Measurements from ENCODE around the gene DNMT3B. TPM values are rescaled to one million over a fixed set of nuclear protein-coding genes. Genes with fewer than 3 reads are reported as not detected.
"Not testable (repeated sequence)": the region's sequence is repeated elsewhere in the genome, so short reads cannot be mapped to it uniquely, and the experiment has no call there.

DNMT3B gene
- total and polyA plus RNA-seq, 9 donors: 2.9 to 5.1 (median 4.3) TPM

GRCh38 chr20:32792316-32792715 lies 30.1 kb downstream of the DNMT3B start:
- H3K9me3 ChIP-seq (replicated peaks; ENCODE audit: control insufficient read depth, low read depth, low read length): no peaks in the 10 kb centered on the region
- WGBS (ENCODE audit: insufficient coverage): 50% methylated on average over 1 of the region's 3 CpGs
- no peak overlapping the region for H3K4me3 ChIP-seq (ENCODE audit: low read length)
- H3K4me1 ChIP-seq (ENCODE audit: control insufficient read depth, insufficient read depth, low read length): peaks cover 62% of the 10 kb centered on the region
- peaks cover 3% of the 10 kb centered on the region for H3K36me3 ChIP-seq (ENCODE audit: control insufficient read depth, insufficient read depth, low read length)
- peak overlapping the region; percentile 93 for H3K27ac ChIP-seq (ENCODE audit: low read length)
- no peaks in the 10 kb centered on the region for H3K27me3 ChIP-seq (ENCODE audit: control insufficient read depth, insufficient read depth, low read length)
- DNase-seq: peak; percentile 80

GRCh38 chr20:32792731-32793458 lies 30.7 kb downstream of the DNMT3B start:
- peak; percentile 53 for DNase-seq
- no peak overlapping the region for H3K4me3 ChIP-seq (ENCODE audit: low read length)
- no peaks in the 10 kb centered on the region for H3K9me3 ChIP-seq (replicated peaks; ENCODE audit: control insufficient read depth, low read depth, low read length)
- WGBS (ENCODE audit: insufficient coverage): 70% methylated on average over 4 of the region's 13 CpGs
- H3K27ac ChIP-seq (ENCODE audit: low read length): peak overlapping the region; percentile 93
- H3K27me3 ChIP-seq (ENCODE audit: control insufficient read depth, insufficient read depth, low read length): no peaks in the 10 kb centered on the region
- peaks cover 68% of the 10 kb centered on the region for H3K4me1 ChIP-seq (ENCODE audit: control insufficient read depth, insufficient read depth, low read length)
- peaks cover 3% of the 10 kb centered on the region for H3K36me3 ChIP-seq (ENCODE audit: control insufficient read depth, insufficient read depth, low read length)

GRCh38 chr20:32796383-32796948 lies 34.3 kb downstream of the DNMT3B start:
- H3K36me3 ChIP-seq (ENCODE audit: control insufficient read depth, insufficient read depth, low read length): peaks cover 18% of the 10 kb centered on the region
- H3K9me3 ChIP-seq (replicated peaks; ENCODE audit: control insufficient read depth, low read depth, low read length): no peaks in the 10 kb centered on the region
- no peaks in the 10 kb centered on the region for H3K27me3 ChIP-seq (ENCODE audit: control insufficient read depth, insufficient read depth, low read length)
- H3K27ac ChIP-seq (ENCODE audit: low read length): peak overlapping the region; percentile 84
- H3K4me1 ChIP-seq (ENCODE audit: control insufficient read depth, insufficient read depth, low read length): peaks cover 72% of the 10 kb centered on the region
- no peak for DNase-seq
- WGBS (ENCODE audit: insufficient coverage): 43% methylated on average over 2 of the region's 3 CpGs
- H3K4me3 ChIP-seq (ENCODE audit: low read length): no peak overlapping the region

GRCh38 chr20:32796981-32797451 lies 34.8 kb downstream of the DNMT3B start:
- Histone ChIP-seq H3K9me3 (replicated peaks; ENCODE audit: control insufficient read depth, low read depth, low read length) (no peaks in the 10 kb centered on the region), H3K36me3 (ENCODE audit: control insufficient read depth, insufficient read depth, low read length) (peaks cover 18% of the 10 kb centered on the region), H3K4me3 (ENCODE audit: low read length) (no peak overlapping the region), H3K27ac (ENCODE audit: low read length) (peak overlapping the region; percentile 84), H3K27me3 (ENCODE audit: control insufficient read depth, insufficient read depth, low read length) (no peaks in the 10 kb centered on the region), H3K4me1 (ENCODE audit: control insufficient read depth, insufficient read depth, low read length) (peaks cover 66% of the 10 kb centered on the region)
- WGBS (ENCODE audit: insufficient coverage): 32% methylated on average over 10 of the region's 10 CpGs
- peak; percentile 82 for DNase-seq

- H3K36me3 ChIP-seq (ENCODE audit: control insufficient read depth, insufficient read depth, low read length): peaks cover 23% of the 10 kb centered on the region
- H3K9me3 ChIP-seq (replicated peaks; ENCODE audit: control insufficient read depth, low read depth, low read length); DNase-seq; H3K4me3 ChIP-seq (ENCODE audit: low read length); H3K27me3 ChIP-seq (ENCODE audit: control insufficient read depth, insufficient read depth, low read length): not testable (repeated sequence)
- no CpG with 5 or more reads among the region's 5 CpGs for WGBS (ENCODE audit: insufficient coverage)
- peaks cover 61% of the 10 kb centered on the region for H3K4me1 ChIP-seq (ENCODE audit: control insufficient read depth, insufficient read depth, low read length)
- peak overlapping the region; percentile 84 for H3K27ac ChIP-seq (ENCODE audit: low read length)
Observed at GRCh38 chr20:32797571-32797970, 35.4 kb downstream of the DNMT3B start.

GRCh38 chr20:32798046-32798981 lies 36.1 kb downstream of the DNMT3B start:
- Histone ChIP-seq H3K4me3 (ENCODE audit: low read length) (no peak overlapping the region), H3K27ac (ENCODE audit: low read length) (peak overlapping the region; percentile 84), H3K4me1 (ENCODE audit: control insufficient read depth, insufficient read depth, low read length) (peaks cover 54% of the 10 kb centered on the region), H3K27me3 (ENCODE audit: control insufficient read depth, insufficient read depth, low read length) (no peaks in the 10 kb centered on the region), H3K36me3 (ENCODE audit: control insufficient read depth, insufficient read depth, low read length) (peaks cover 29% of the 10 kb centered on the region), H3K9me3 (replicated peaks; ENCODE audit: control insufficient read depth, low read depth, low read length) (no peaks in the 10 kb centered on the region)
- WGBS (ENCODE audit: insufficient coverage): 64% methylated on average over 20 of the region's 23 CpGs
- DNase-seq: no peak

GRCh38 chr20:32803092-32803491 lies 40.9 kb downstream of the DNMT3B start:
- WGBS (ENCODE audit: insufficient coverage): no CpG with 5 or more reads among the region's 2 CpGs
- Histone ChIP-seq H3K4me1 (ENCODE audit: control insufficient read depth, insufficient read depth, low read length) (peaks cover 32% of the 10 kb centered on the region), H3K36me3 (ENCODE audit: control insufficient read depth, insufficient read depth, low read length) (peaks cover 40% of the 10 kb centered on the region)

GRCh38 chr20:32804022-32804715 lies 42.0 kb downstream of the DNMT3B start:
- Histone ChIP-seq H3K27me3 (ENCODE audit: control insufficient read depth, insufficient read depth, low read length) (no peaks in the 10 kb centered on the region), H3K36me3 (ENCODE audit: control insufficient read depth, insufficient read depth, low read length) (peaks cover 40% of the 10 kb centered on the region), H3K4me3 (ENCODE audit: low read length) (no peak overlapping the region), H3K27ac (ENCODE audit: low read length) (no peak overlapping the region), H3K9me3 (replicated peaks; ENCODE audit: control insufficient read depth, low read depth, low read length) (no peaks in the 10 kb centered on the region), H3K4me1 (ENCODE audit: control insufficient read depth, insufficient read depth, low read length) (peaks cover 27% of the 10 kb centered on the region)
- WGBS (ENCODE audit: insufficient coverage): 84% methylated on average over 7 of the region's 8 CpGs
- DNase-seq: no peak

More at GRCh38 chr20:32803092-32803491, 40.9 kb downstream of the DNMT3B start:
- no peak overlapping the region for H3K27ac ChIP-seq (ENCODE audit: low read length)
- no peaks in the 10 kb centered on the region for H3K27me3 ChIP-seq (ENCODE audit: control insufficient read depth, insufficient read depth, low read length)
- H3K9me3 ChIP-seq (replicated peaks; ENCODE audit: control insufficient read depth, low read depth, low read length): no peaks in the 10 kb centered on the region
- H3K4me3 ChIP-seq (ENCODE audit: low read length): no peak overlapping the region
- no peak for DNase-seq

GRCh38 chr20:32804817-32805216 lies 42.6 kb downstream of the DNMT3B start:
- H3K27ac ChIP-seq (ENCODE audit: low read length): no peak overlapping the region
- no peaks in the 10 kb centered on the region for H3K27me3 ChIP-seq (ENCODE audit: control insufficient read depth, insufficient read depth, low read length)
- H3K4me1 ChIP-seq (ENCODE audit: control insufficient read depth, insufficient read depth, low read length): peaks cover 26% of the 10 kb centered on the region
- 78% methylated on average over 1 of the region's 3 CpGs for WGBS (ENCODE audit: insufficient coverage)
- peaks cover 40% of the 10 kb centered on the region for H3K36me3 ChIP-seq (ENCODE audit: control insufficient read depth, insufficient read depth, low read length)
- no peak for DNase-seq
- no peaks in the 10 kb centered on the region for H3K9me3 ChIP-seq (replicated peaks; ENCODE audit: control insufficient read depth, low read depth, low read length)
- H3K4me3 ChIP-seq (ENCODE audit: low read length): no peak overlapping the region

Measured in muscle of leg (tissue), 11 donors.